T-helper 2 cell (primary cell): ENCODE data around the gene MEGF9.
A peak's percentile ranks its signal among the peaks of the same experiment; 100 is the strongest.

Experiments
- DNase-seq, 5 experiments: peaks; one replicate each; pipeline versions ENCODE4 v3.0.0 to v3.0.0-alpha.2; 2012 to 2022

The MEGF9 gene

GRCh38 chr9:120730654-120731514 lies 16.6 kb upstream of the MEGF9 start:
- no peak for DNase-seq

- no peak for DNase-seq
These were observed 15.5 kb upstream of the MEGF9 start for GRCh38 chr9:120729791-120730241.

DNA sequence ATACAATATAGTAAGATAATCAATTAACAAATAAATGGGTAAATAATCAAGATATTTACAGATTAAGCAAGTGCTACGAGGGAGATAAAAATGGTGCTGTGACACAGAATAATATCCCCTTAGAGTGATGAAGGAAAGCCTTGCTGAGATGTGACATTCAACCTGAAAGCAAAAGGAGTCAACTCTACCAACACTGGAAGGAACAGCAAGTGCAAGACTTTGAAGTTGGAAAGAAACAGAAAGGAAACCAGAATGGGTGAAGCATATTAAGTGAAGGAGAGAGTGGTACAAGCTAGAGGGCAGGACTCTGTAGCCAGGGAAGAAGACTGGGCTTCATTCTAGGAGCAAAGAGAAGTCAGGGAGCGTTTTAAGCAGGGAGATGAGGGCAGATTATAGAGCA lies 12.2 kb upstream of the MEGF9 start:
- DNase-seq, result peak in 1 of 5 experiments; percentile 25

- no peak for DNase-seq
These were observed 11.6 kb upstream of the MEGF9 start for GRCh38 chr9:120725907-120726306.

- DNase-seq, result no peak
These were observed 10.6 kb upstream of the MEGF9 start for GRCh38 chr9:120724757-120725400.

- DNase-seq, result no peak
These were observed 9.3 kb upstream of the MEGF9 start for GRCh38 chr9:120723565-120723964.

DNA sequence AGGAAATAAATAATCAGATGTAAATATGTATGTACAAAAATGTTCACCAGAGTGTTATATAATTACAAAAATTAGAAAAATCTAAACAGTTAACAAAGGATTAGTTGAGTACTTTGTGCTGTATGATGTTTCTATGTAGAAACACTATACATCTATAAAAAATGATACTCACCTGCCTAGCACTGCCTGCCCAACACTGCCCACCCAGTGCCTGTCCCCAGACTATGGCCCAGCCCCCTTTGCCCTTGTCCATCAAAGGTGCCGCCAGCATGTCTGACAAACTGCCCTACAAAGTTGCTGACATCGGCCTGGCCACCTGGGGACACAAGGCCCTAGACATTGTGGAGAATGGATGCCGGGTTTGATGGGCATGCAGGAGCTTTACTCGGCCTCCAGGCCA lies 6.1 kb upstream of the MEGF9 start:
- DNase-seq, result no peak

DNA sequence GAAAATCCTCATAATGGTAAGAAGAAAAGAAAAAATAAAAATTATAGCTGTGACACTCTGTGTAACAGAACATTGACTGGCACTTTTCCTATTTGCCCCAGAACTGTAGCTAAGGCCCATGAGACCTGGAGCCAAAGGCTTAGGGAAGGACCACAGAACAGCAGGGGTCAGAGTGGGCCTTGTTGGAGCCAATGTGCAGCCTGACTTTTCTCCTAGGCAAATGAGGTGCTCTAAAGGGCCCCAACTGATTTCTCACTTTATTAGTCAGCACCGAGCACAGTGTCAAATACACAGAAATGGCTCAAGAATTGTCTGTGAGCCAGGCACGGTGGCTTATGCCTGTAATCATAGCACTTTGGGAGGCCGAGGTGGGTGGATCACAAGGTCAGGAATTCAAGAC lies 4.0 kb upstream of the MEGF9 start:
- DNase-seq, result no peak

- no peak for DNase-seq
These were observed 2.9 kb upstream of the MEGF9 start for GRCh38 chr9:120717176-120717575.

DNA sequence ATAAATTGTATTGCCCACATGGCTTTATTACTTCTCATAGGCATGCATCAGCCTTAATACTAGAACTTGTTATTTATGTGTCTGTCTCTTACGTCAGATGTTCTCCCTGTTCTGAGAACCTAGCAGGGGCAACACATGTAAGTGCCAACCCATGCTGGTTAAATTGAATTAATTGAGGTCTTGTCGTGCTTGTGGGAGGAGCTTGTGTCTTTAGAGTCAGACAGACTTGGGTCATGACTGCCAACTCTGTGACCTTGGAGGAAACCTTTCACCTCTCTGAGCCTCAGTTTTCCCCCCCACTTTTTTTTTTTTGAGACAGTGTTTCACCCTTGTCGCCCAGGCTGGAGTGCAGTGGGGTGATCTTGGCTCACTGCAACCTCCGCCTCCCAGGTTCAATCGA lies 2.2 kb upstream of the MEGF9 start:
- no peak for DNase-seq

GRCh38 chr9:120715389-120715924 lies 1.2 kb upstream of the MEGF9 start:
- no peak for DNase-seq

DNA sequence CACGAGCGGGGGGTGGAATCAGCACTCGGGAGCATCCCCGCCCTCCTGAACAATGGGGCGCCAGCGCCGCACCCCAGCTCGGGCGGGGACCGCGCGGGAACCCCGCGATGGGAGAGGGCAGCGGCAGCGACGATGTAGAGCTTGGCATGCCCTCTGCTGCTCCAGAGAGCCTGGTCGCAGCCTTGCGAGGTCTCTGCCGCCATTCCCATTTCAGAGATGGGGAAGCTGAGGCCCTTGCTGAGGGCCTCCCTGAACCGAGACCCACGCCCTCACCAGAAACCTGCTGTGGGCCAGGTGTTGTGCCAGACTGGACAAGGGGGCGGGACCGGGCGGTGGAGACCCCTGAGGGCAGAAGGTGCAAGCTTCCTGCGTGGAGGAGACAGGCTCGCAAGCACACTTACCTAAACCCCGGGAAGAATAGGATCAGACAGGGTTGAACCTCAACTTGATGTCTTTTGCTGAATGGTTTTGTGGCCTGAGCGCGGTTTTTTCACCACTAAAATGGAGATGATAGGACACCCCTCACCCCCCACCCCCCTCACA lies 647 bp upstream of the MEGF9 start:
- no peak for DNase-seq

DNA sequence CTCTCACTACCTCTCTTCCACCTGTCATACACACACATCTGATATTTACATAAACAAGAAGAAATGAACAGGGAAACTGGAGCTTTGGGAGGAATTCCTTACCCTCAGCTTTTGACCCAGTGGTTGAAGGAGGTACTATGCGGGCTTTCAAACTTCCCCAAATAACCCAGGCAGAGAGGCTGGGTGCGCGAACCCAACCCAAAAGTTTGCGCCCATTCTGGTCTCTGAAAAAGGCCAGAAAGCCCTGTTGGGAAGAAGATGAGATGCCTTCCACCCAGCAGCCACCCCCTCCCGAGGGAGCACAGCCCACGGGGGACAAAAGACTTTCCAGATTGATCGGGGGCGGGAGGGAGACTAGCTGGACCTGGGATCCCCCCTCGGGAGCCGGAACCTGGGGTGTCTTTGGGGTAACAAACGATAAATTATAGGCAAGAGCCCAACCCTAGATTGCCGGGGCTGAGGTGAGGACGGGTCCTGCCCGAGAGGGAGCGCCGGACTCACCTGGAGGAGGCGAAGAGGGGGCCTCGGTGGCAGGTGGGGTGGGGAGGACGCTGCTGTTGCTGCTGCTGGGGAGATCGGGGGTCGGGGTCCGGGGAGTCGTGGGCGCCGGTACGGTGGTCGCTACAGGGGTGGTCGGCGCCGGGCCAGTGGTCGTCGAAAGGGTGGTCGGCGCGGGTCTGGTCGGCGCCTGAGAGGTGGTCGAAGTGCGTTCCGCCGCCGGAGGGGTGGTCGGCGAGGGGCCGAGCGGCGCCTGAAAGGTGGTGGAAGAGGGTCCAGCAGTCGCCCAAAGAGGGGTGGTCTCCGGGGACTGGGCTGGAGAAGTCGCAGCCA lies 798 bp downstream of the MEGF9 start:
- DNase-seq, result no peak

GRCh38 chr9:120712539-120713031 lies 1.7 kb downstream of the MEGF9 start:
- DNase-seq, result no peak

GRCh38 chr9:120711841-120712538 lies 2.3 kb downstream of the MEGF9 start:
- DNase-seq, result peak in 1 of 5 experiments; percentile 63

DNA sequence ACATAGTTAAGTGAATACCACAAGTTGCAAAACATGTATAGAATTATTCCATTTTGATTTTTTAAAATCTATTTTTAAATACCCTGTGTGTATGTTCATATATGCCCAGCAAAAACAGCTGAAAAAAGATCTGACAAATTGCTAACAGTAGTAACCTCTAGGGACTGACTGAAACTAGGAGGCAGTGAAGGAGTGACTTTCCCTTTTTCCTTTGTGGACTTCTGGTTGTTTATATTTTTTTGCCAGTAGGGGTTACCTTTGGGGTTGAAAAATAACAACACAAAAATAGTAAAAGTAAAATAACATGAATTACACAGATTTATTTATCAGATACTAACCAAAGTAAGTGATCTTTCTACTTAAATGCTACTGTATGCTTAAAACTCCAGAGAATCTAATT lies 2.9 kb downstream of the MEGF9 start:
- DNase-seq, result no peak

DNA sequence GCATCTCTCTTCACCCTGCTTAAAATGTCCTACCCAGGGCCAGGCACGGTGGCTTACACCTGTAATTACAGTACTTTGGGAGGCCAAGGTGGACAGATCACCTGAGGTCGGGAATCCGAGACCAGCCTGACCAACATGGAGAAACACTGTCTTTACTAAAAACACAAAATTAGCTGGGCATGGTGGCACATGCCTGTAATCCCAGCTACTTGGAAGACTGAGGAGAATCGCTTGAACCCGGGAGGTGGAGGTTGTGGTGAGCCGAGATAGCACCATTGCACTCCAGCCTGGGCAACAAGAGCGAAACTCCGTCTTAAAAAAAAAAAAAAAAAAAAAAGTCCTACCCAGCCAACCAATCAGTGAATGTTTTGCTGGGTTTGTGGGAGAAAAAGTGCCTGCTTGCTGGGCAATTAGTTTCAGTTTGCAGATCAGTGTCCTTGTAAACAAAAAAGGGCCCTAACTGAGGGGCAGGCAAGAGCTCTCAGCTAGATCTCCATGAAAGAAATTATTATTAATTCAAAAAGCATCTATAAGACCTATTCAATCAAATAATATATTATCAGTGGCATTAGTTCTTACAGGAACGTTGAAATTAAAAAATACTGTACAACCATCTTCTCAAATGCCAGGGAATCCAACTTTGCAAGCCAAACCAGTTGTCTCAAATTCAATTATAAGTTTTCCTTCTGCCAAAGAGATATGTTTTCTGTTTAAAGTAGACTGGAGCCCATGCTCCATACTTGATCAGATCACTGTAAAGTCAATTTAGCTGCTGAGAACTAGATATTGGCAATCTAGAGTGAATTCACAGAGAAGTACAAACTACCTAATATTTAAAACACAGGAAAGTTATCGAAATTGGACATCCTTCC lies 3.9 kb downstream of the MEGF9 start:
- peak in 2 of 5 experiments; percentile 42 to 82 for DNase-seq

GRCh38 chr9:120708526-120709224 lies 5.6 kb downstream of the MEGF9 start:
- DNase-seq, result no peak

DNA sequence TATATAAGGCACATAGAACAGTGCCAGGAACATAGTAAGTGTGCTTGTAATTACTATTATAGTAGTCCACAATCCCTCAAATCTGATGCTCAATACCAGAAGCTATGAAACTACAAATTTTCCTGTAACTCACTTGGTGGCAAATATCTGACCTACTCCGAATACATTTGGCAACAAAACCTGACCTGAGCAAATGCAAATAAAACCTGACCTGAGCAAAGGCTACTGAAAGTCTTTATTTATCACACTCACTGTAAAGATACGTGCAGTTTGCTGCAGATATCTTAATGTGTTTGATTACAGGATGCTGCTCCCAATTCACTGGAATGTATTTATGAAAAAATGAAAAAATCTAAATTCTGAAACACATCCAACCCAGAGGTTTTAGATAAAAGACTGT lies 7.1 kb downstream of the MEGF9 start:
- DNase-seq, result no peak

DNA sequence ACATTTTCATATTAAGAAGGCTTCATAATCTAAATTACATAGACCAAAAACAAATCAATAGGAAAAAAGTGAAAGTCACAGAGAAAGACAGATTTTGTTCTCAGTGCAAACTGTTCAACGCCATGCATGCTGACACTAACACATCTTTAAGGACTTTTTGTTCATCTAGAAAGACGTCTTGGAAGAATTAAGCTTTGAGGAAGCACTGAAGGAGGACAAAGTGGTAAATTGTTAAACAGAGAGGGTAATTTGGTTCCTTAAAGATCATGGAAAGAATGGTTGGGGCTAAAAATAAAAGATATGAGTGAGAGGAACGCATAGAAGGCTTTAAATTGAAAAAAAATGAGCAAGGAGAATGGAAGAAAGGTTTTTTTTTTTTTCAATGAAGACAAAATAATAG lies 9.1 kb downstream of the MEGF9 start:
- DNase-seq, result no peak
